A673 (cell line): ENCODE data around the gene TERT. TPM values are rescaled to one million over a fixed set of nuclear protein-coding genes. Genes with fewer than 3 reads are reported as not detected.
"Not testable (repeated sequence)": the region's sequence is repeated elsewhere in the genome, so short reads cannot be mapped to it uniquely, and the experiment has no call there.

Source experiments
- BruUV-seq: library from RNA; stranded (reverse); fragments of 400-500 nt; replicated peaks from 2 replicates; lab custom pipeline; 2021; lab: Mats Ljungman, UMichigan
- CTCF ChIA-PET: fragments of 300-600 bp; sonication (Branson Sonifier 250); formaldehyde crosslinking; loops from one replicate; lab custom pipeline; 2022; ENCODE audit warnings: antibody characterized with exemption; lab: Charles Lee
- POLR2A ChIA-PET: fragments of 300-600 bp; sonication (Branson Sonifier 250); formaldehyde crosslinking; loops from one replicate; lab custom pipeline; 2022; ENCODE audit warnings: antibody characterized with exemption; ENCODE audit not compliant: low non-redundant PET; lab: Charles Lee
- DNase-seq: peaks from one replicate; pipeline ENCODE4 v3.0.0-alpha.2; 2015; ENCODE audit warnings: low spot score
- H3K27ac ChIP-seq: fragments of 200-600 bp; sonication (generic); 2 replicates; pipeline ENCODE4 v1.5.1; 2016; ENCODE audit warnings: mixed run types, low read depth, mild to moderate bottlenecking, mixed read lengths, antibody characterized with exemption, low read length; ENCODE audit not compliant: poor library complexity, severe bottlenecking
- H3K27me3 ChIP-seq: fragments of 200-600 bp; sonication (generic); replicated peaks from 2 replicates; pipeline ENCODE4 v1.6.1; 2017; ENCODE audit warnings: mixed run types, low read depth, mild to moderate bottlenecking, mixed read lengths, antibody characterized with exemption, low read length; ENCODE audit not compliant: insufficient read depth, poor library complexity
- H3K36me3 ChIP-seq: fragments of 200-600 bp; sonication (generic); 2 replicates; pipeline ENCODE4 v1.6.1; 2016; ENCODE audit warnings: mixed run types, mild to moderate bottlenecking, mixed read lengths, antibody characterized with exemption, low read length; ENCODE audit not compliant: insufficient read depth, poor library complexity, severe bottlenecking
- H3K4me1 ChIP-seq: fragments of 200-600 bp; sonication (generic); 2 replicates; pipeline ENCODE4 v1.6.1; 2017; ENCODE audit warnings: mixed run types, mild to moderate bottlenecking, mixed read lengths, antibody characterized with exemption, low read length; ENCODE audit not compliant: insufficient read depth, poor library complexity, severe bottlenecking
- H3K4me3 ChIP-seq: fragments of 200-600 bp; sonication (generic); 2 replicates; pipeline ENCODE4 v1.5.1; 2016; ENCODE audit warnings: low read depth, mixed run types, mild to moderate bottlenecking, mixed read lengths, low read length; ENCODE audit not compliant: poor library complexity, severe bottlenecking
- H3K9me3 ChIP-seq: fragments of 200-600 bp; sonication (generic); 2 replicates; pipeline ENCODE4 v1.6.1; 2016; ENCODE audit warnings: mixed run types, low read depth, mild to moderate bottlenecking, mixed read lengths, antibody characterized with exemption, low read length; ENCODE audit not compliant: poor library complexity, severe bottlenecking
- CTCF ChIP-seq: fragments of 300-800, 200-600 bp; sonication (generic); conservative IDR thresholded peaks from 2 replicates; pipeline ENCODE4 v1.5.1; 2017; ENCODE audit warnings: low read depth, mild to moderate bottlenecking, antibody characterized with exemption, low read length, moderate library complexity, mixed read lengths
- EZH2 ChIP-seq: fragments of 200-600 bp; sonication (generic); IDR thresholded peaks from 2 replicates; pipeline ENCODE4 v1.6.1; 2017; ENCODE audit warnings: borderline replicate concordance, low read depth, mild to moderate bottlenecking, mixed read lengths, antibody characterized with exemption, low read length; ENCODE audit not compliant: poor library complexity, severe bottlenecking
- intact Hi-C: fragments of 100-400 bp; cut with micrococcal nuclease; formaldehyde crosslinking; loops from one replicate; pipeline ENCODE4 v1.10.0; 2022; ENCODE audit not compliant: unreplicated experiment
- total RNA-seq: library from RNA; stranded (reverse); gene quantifications from 2 replicates; pipeline ENCODE4 v1.2.3, GENCODE V29; 2021

TERT gene
- total RNA-seq, 1 experiment from 2014 or later: 14.2 TPM

- DNase-seq: no peak
- intact Hi-C loops: no loop called here
- Histone ChIP-seq H3K36me3 (no peaks in the 10 kb centered on the region), H3K4me3 (no peak overlapping the region), H3K27ac (no peak overlapping the region), H3K27me3 (no peaks in the 10 kb centered on the region), H3K9me3 (no peaks in the 10 kb centered on the region), H3K4me1 (peaks cover 5% of the 10 kb centered on the region)
- BruUV-seq: no TSS peak
- ChIA-PET CTCF (no interaction called here), POLR2A (no interaction called here)
- no peak for TF ChIP-seq EZH2
- no peak for TF ChIP-seq CTCF
Measured at GRCh38 chr5:1292846-1293415, 1.9 kb downstream of the TERT start.

GRCh38 chr5:1292139-1292538 lies 2.7 kb downstream of the TERT start:
- no peak overlapping the region for H3K27ac ChIP-seq
- H3K4me1 ChIP-seq: peaks cover 5% of the 10 kb centered on the region
- ChIA-PET POLR2A (no interaction called here), CTCF (no interaction called here)
- H3K36me3 ChIP-seq: no peaks in the 10 kb centered on the region
- DNase-seq: no peak
- TF ChIP-seq EZH2 (no peak), CTCF (no peak)
- no peak overlapping the region for H3K4me3 ChIP-seq
- intact Hi-C loops: no loop called here
- no peaks in the 10 kb centered on the region for H3K9me3 ChIP-seq
- no TSS peak for BruUV-seq
- no peaks in the 10 kb centered on the region for H3K27me3 ChIP-seq

GRCh38 chr5:1291611-1292080 lies 3.2 kb downstream of the TERT start:
- Histone ChIP-seq H3K27me3 (no peaks in the 10 kb centered on the region), H3K9me3 (no peaks in the 10 kb centered on the region), H3K36me3 (no peaks in the 10 kb centered on the region), H3K4me3 (no peak overlapping the region), H3K27ac (no peak overlapping the region), H3K4me1 (peaks cover 5% of the 10 kb centered on the region)
- POLR2A ChIA-PET: no interaction called here
- no TSS peak for BruUV-seq
- intact Hi-C loops: no loop called here
- no peak for TF ChIP-seq EZH2
- no peak for TF ChIP-seq CTCF
- DNase-seq: no peak
- CTCF ChIA-PET: no interaction called here

- not testable (repeated sequence) for BruUV-seq
Measured at GRCh38 chr5:1290956-1291355, 3.9 kb downstream of the TERT start.

GRCh38 chr5:1289559-1289958 lies 5.3 kb downstream of the TERT start:
- not testable (repeated sequence) for H3K4me3 ChIP-seq

More at GRCh38 chr5:1290956-1291355, 3.9 kb downstream of the TERT start:
- H3K27ac ChIP-seq, H3K9me3 ChIP-seq, POLR2A ChIA-PET, H3K27me3 ChIP-seq, CTCF ChIA-PET, H3K36me3 ChIP-seq, intact Hi-C loops, DNase-seq, H3K4me3 ChIP-seq, H3K4me1 ChIP-seq: not testable (repeated sequence)

More at GRCh38 chr5:1289559-1289958, 5.3 kb downstream of the TERT start:
- intact Hi-C loops, H3K27me3 ChIP-seq, DNase-seq, POLR2A ChIA-PET, H3K4me1 ChIP-seq, CTCF ChIA-PET, BruUV-seq, H3K9me3 ChIP-seq, H3K36me3 ChIP-seq, H3K27ac ChIP-seq: not testable (repeated sequence)
